Fibroblast of skin of left quadriceps (primary cell): ENCODE measurements around the gene TOR1AIP1.
"Not testable (repeated sequence)": the region's sequence is repeated elsewhere in the genome, so short reads cannot be mapped to it uniquely, and the experiment has no call there.

ENCODE experiments used
- DNase-seq, 2 experiments: peaks; one replicate each; pipeline ENCODE4 v3.0.0-alpha.2; 2013; ENCODE audit warnings: low read depth in 2 of 2

The TOR1AIP1 gene

GRCh38 chr1:179882253-179883039, at the start of gene TOR1AIP1:
Gene TOR1AIP1 (plus strand): TSS chr1:179882285. CDS start chr1:179882503, 218 bp downstream.
- DNase-seq = peak; percentile 97

- DNase-seq = not testable (repeated sequence)
Measured at GRCh38 chr1:179836686-179837445, 45.2 kb upstream of the TOR1AIP1 start.

GRCh38 chr1:179840107-179840506, 42.0 kb upstream of the TOR1AIP1 start:
- DNase-seq = no peak

GRCh38 chr1:179848233-179848632, 33.9 kb upstream of the TOR1AIP1 start:
- no peak for DNase-seq

- no peak for DNase-seq
Measured at GRCh38 chr1:179853102-179853501, 29.0 kb upstream of the TOR1AIP1 start.

- not testable (repeated sequence) for DNase-seq
Measured at GRCh38 chr1:179855831-179856230, 26.3 kb upstream of the TOR1AIP1 start.

- no peak for DNase-seq
Measured at GRCh38 chr1:179856296-179856695, 25.8 kb upstream of the TOR1AIP1 start.

- no peak for DNase-seq
Measured at GRCh38 chr1:179857009-179857408, 25.1 kb upstream of the TOR1AIP1 start.

GRCh38 chr1:179860652-179861051, 21.4 kb upstream of the TOR1AIP1 start:
- no peak for DNase-seq

GRCh38 chr1:179865377-179865776, 16.7 kb upstream of the TOR1AIP1 start:
- DNase-seq = no peak

- DNase-seq = no peak
Measured at GRCh38 chr1:179866616-179867015, 15.5 kb upstream of the TOR1AIP1 start.

- DNase-seq = peak; percentile 34 to 35
Measured at GRCh38 chr1:179867493-179868330, 14.4 kb upstream of the TOR1AIP1 start.

GRCh38 chr1:179870870-179871269, 11.2 kb upstream of the TOR1AIP1 start:
- DNase-seq = no peak

- no peak for DNase-seq
Measured at GRCh38 chr1:179871940-179872339, 10.1 kb upstream of the TOR1AIP1 start.

GRCh38 chr1:179872558-179872957, 9.5 kb upstream of the TOR1AIP1 start:
- no peak for DNase-seq

- DNase-seq = no peak
Measured at GRCh38 chr1:179873438-179873851, 8.6 kb upstream of the TOR1AIP1 start.

- DNase-seq = no peak
Measured at GRCh38 chr1:179875596-179876299, 6.3 kb upstream of the TOR1AIP1 start.

- no peak for DNase-seq
Measured at GRCh38 chr1:179876300-179876715, 5.8 kb upstream of the TOR1AIP1 start.

GRCh38 chr1:179877586-179878265, 4.4 kb upstream of the TOR1AIP1 start, which contains the start of gene TOR1AIP2:
Gene TOR1AIP2 (minus strand): TSS chr1:179877803. CDS start chr1:179852665, 25,138 bp downstream.
- DNase-seq = peak; percentile 39 to 43

- no peak for DNase-seq
Measured at GRCh38 chr1:179879797-179880196, 2.3 kb upstream of the TOR1AIP1 start.
